Thyroid gland (tissue), 4 donors: ENCODE results near the gene CBFA2T3.

ENCODE experiments used
- CTCF ChIP-seq, 6 experiments: fragments of 200-600 bp in 3 of 6; fragments of 450-650 bp in 3 of 6; sonication (generic) in 3 of 6; IDR thresholded peaks; one replicate each; pipeline ENCODE4 v1.5.1; 2016 to 2019; ENCODE audit warnings: antibody characterized with exemption in 6 of 6, mild to moderate bottlenecking in 2 of 6, inconsistent platforms in 1 of 6, moderate library complexity in 1 of 6
- POLR2A ChIP-seq, 2 donors: fragments of 450-650 bp; IDR thresholded peaks; one replicate each; pipeline ENCODE4 v1.6.1; 2017; ENCODE audit warnings: antibody characterized with exemption in 2 of 2, mild to moderate bottlenecking in 2 of 2, moderate library complexity in 1 of 2

- TF ChIP-seq CTCF (IDR thresholded peaks at IDR 0.05) = no peak
- no peak for TF ChIP-seq POLR2A (IDR thresholded peaks at IDR 0.05)
Observed at GRCh38 chr16:88972349-88972748, 4.7 kb downstream of the CBFA2T3 start.
